Activated CD4-positive, alpha-beta T cell treated with anti-CD3 and anti-CD28 coated beads, Interleukin-2, amount 50 U/mL, for 1 hour (primary cell): ENCODE results near the gene DACH2.

Experiments used
- DNase-seq: peaks from one replicate; pipeline ENCODE4 v3.0.0-alpha.2; 2020

DACH2 gene

GRCh38 chrX:86329174-86329573, 180.9 kb downstream of the DACH2 start:
- DNase-seq: no peak

GRCh38 chrX:86348669-86349068, 200.4 kb downstream of the DACH2 start:
- no peak for DNase-seq

GRCh38 chrX:86349115-86349514, 200.9 kb downstream of the DACH2 start:
- DNase-seq: no peak

- no peak for DNase-seq
These were observed 221.8 kb downstream of the DACH2 start for GRCh38 chrX:86369847-86370630.

- DNase-seq: no peak
These were observed 222.7 kb downstream of the DACH2 start for GRCh38 chrX:86370927-86371326.

GRCh38 chrX:86379209-86379608, 231.0 kb downstream of the DACH2 start:
- DNase-seq: no peak

GRCh38 chrX:86383681-86384540, 235.7 kb downstream of the DACH2 start:
- no peak for DNase-seq

GRCh38 chrX:86407371-86407770, 259.1 kb downstream of the DACH2 start:
- DNase-seq: no peak

GRCh38 chrX:86421771-86422170, 273.5 kb downstream of the DACH2 start:
- no peak for DNase-seq

GRCh38 chrX:86436116-86436515, 287.9 kb downstream of the DACH2 start:
- DNase-seq: no peak

- DNase-seq: no peak
These were observed 307.2 kb downstream of the DACH2 start for GRCh38 chrX:86455495-86455894.

- no peak for DNase-seq
These were observed 312.5 kb downstream of the DACH2 start for GRCh38 chrX:86460760-86461159.

- no peak for DNase-seq
These were observed 356.0 kb downstream of the DACH2 start for GRCh38 chrX:86504297-86504696.

- no peak for DNase-seq
These were observed 359.1 kb downstream of the DACH2 start for GRCh38 chrX:86507331-86507730.

- no peak for DNase-seq
These were observed 431.5 kb downstream of the DACH2 start for GRCh38 chrX:86579777-86580176.

GRCh38 chrX:86604607-86605006, 456.4 kb downstream of the DACH2 start:
- no peak for DNase-seq

- DNase-seq: no peak
These were observed 548.7 kb downstream of the DACH2 start for GRCh38 chrX:86696951-86697350.

- no peak for DNase-seq
These were observed 563.4 kb downstream of the DACH2 start for GRCh38 chrX:86711531-86712180.

GRCh38 chrX:86714441-86714840, 566.2 kb downstream of the DACH2 start:
- DNase-seq: no peak

- no peak for DNase-seq
These were observed 576.0 kb downstream of the DACH2 start for GRCh38 chrX:86724277-86724676.

GRCh38 chrX:86747091-86747490, 598.8 kb downstream of the DACH2 start:
- no peak for DNase-seq

GRCh38 chrX:86805241-86805640, 657.0 kb downstream of the DACH2 start:
- no peak for DNase-seq

GRCh38 chrX:86806786-86807185, 658.5 kb downstream of the DACH2 start:
- no peak for DNase-seq

- no peak for DNase-seq
These were observed 661.4 kb downstream of the DACH2 start for GRCh38 chrX:86809651-86810050.
